ENCODE data around the gene PRKG1.
A peak's percentile ranks its signal among the peaks of the same experiment; 100 is the strongest.
"Not testable (repeated sequence)": the region's sequence is repeated elsewhere in the genome, so short reads cannot be mapped to it uniquely, and the experiment has no call there.

Gene PRKG1

GRCh38 chr10:51117053-51117660, 42.9 kb downstream of the PRKG1 start:
- no peak for DNase-seq (ENCODE audit: low read depth)

DNA sequence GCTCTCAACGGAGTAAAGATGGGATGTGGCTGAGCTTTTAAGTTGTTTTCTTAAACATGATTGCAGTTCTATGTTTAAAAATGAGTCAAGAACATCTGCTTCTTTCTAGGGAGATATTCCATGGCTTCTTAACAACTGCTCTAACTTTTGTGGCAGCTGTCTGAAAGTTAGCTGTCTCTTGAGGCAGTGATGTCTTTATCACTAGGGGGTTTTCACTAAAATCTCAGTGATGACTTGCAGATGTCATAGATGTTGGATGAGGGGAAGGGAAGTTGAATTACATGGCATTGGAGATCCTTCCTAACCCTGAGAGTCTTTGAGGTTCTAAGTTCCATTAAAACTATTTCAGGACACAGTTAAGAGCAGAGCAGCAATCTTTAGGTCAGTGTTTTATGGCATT, 43.5 kb downstream of the PRKG1 start:
- no peak for DNase-seq (ENCODE audit: low read depth)

DNA sequence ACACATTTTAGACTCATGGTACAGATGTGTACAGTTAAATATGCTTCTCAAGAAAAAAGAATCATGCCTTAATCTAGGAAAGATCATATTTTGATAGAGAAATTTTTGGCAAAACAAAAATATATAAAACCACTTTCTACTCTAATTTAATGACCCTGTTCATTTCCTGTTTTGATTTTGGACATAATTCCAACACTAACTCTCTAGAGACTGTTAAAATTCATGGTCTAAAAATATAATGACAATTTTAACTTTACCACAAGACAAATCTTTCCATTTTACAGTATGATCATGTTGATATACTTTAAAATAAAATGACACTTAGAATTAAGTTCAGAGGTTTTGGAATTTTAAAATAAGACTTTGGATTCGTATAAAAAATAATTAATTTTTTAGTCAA, 45.2 kb downstream of the PRKG1 start:
- DNase-seq (ENCODE audit: low read depth), result no peak

- no peak for DNase-seq (ENCODE audit: low read depth)
These were observed 47.6 kb downstream of the PRKG1 start for GRCh38 chr10:51121861-51122260.

- DNase-seq (ENCODE audit: low read depth), result no peak
These were observed 50.6 kb downstream of the PRKG1 start for GRCh38 chr10:51124852-51125251.

DNA sequence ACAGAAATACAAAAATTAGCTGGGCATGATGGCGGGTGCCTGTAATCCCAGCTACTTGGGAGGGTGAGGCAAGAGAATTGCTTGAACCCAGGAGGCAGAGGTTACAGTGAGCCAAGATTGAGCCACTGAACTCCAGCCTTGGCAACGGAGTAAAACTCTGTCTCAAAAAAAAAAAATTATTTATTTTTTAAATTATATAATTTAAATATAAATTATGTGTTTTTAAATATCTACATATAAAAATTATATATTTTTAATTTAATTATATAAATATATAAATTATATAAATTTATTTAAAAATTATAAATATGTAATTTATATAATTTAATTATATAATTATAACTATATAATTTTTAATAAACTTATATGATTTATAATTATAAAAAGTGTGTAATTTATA, 51.2 kb downstream of the PRKG1 start:
- DNase-seq (ENCODE audit: low read depth), result no peak

DNA sequence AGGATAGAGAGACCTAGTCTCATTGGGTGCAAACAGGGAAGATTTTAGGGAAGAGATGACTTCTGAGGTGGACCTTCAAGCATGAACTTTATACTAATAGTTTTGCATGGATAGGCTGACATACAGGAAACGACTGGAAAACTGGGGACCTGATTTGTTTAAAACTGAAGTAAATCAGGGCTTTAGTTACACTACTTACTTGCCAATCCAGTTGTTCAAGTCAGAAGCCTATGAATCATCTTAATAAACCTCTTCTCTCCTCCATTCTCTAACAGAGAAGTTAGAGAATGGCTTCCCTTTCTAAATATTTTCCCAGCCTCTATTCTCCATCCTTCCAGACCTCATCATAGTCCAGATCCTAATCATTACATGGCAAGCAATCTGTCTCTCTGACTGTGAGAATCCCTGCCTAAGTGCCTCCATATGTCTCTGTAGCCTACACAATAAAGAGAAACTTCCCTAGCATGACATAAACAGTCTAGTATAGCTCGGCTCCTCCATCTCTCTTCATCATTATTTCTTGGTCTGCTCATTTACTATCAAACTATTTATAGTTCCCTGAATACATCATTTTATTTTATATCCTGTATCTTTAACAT, 55.8 kb downstream of the PRKG1 start:
- DNase-seq (ENCODE audit: low read depth), result no peak

GRCh38 chr10:51137756-51138529, 63.7 kb downstream of the PRKG1 start:
- DNase-seq (ENCODE audit: low read depth), result peak; percentile 34

DNA sequence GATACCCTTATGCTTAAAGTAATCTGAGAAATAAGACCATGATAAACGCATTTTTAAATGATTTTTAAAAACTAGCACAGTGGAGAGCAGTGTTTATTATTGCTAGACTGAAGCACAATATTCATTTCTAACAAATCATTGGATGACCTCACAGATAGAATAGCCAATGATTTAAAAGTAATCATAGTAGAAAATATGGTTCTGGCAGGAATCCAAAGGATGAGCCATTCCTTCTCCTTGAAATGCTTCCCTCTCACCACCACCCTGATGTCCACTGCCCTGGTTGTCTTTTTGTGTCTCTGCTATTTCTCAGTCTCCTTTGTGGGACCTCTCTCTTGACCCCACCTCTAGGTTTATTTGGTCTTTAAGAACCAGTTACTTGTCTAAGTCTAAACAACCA, 64.9 kb downstream of the PRKG1 start:
- peak; percentile 7 for DNase-seq (ENCODE audit: low read depth)

DNA sequence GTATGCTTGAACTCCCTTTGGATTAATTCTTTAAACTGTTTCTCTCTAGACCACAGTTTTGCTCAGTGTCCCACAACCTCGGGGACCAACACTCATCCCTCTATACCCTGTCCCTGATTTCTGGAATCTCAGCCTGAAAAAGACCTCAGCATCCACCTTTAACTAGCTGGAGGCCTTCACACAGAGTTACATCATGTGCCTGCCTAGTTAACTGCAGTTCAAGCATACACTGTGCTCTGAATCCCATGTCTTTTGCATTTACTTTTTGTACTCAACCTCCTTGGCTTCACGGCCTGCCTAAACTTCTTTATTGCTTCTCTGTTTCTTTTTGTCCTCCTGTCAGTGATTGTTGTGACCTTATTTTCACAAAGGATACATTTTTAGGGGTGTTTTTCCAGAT, 66.7 kb downstream of the PRKG1 start:
- DNase-seq (ENCODE audit: low read depth), result no peak

DNA sequence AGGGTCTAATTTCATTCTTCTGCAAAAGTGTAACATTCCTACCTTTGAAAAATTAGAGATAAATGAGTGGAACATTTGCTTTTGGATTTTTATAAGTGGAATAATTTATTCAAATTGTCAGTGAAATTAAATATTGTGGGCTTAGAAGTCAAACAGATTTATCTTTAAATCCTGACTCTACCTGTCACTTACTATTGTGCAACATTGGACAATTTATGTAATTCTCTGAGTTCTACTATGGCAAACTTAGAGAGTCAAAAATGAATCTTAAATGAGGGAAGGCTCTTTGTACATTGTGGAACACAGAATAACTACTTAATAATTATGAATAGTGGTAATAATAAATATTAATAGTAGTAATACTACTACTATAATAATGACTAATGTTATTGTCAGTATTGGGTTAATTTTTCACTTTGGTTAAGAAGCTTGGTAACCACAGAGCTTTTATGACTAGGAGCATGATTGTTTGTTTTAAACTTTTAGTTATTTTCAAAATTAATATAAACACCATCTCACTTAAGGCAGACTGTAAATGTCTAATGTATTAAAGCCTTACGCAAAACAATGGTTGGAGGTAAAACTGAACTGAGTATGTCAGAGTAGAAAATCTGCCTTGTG, 70.0 kb downstream of the PRKG1 start:
- no peak for DNase-seq (ENCODE audit: low read depth)

DNA sequence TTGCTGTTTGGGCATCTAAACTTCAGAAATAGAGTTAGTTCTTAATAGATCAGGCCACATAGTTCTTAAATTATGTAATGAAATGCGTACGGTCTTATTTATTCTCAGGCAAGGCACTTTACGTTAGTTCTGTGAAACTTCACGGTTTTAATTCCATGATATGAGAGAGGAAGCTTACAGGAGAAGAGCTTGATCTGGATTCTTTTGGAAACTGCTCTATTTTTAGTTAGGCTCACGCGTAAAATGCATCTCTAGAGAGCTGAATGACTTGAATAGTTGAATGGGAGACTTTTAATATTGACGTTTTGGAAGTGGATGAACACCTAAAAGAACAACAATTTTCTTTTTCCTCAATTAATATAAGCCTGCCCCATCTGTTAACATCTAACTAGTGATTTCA, 71.1 kb downstream of the PRKG1 start:
- no peak for DNase-seq (ENCODE audit: low read depth)

DNA sequence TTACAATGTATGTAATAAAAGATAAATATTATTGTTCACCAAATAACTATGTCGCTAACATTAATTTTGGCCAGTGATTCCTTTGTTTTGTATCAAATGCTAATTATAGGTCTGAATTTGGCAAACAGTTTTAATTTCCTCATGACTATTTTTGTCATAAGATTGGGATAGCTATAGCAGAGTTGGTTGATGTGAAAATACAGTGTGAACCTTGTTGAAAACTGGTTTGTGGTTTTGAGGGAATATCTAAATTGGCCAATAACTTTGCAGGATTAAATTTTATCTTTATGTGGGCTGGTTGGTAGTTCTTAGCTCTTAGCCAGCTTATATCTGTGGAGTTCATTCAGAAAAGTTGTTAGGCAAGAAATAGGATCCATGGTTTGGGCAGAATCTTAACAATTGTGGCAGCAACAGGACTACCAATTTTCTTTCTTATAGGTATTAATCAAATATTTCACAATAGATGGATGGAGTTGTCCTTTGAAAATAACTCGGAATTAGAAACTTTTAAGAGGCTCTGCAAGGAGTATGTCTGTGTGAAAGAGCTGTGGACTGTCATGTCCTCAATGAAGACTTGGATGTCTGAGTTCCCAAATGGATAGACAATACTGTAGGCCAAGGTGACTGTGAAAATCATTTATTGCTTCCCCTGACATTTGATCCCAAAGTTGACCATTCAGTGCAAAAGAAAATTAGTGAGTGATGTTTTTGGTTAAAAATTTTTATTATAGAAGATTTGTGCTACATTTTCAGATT, 73.5 kb downstream of the PRKG1 start:
- no peak for DNase-seq (ENCODE audit: low read depth)

GRCh38 chr10:51156926-51157325, 82.6 kb downstream of the PRKG1 start:
- peak; percentile 31 for DNase-seq (ENCODE audit: low read depth)

GRCh38 chr10:51158832-51159231, 84.5 kb downstream of the PRKG1 start:
- DNase-seq (ENCODE audit: low read depth), result no peak

- DNase-seq (ENCODE audit: low read depth), result peak; percentile 15
These were observed 85.6 kb downstream of the PRKG1 start for GRCh38 chr10:51159841-51160240.

DNA sequence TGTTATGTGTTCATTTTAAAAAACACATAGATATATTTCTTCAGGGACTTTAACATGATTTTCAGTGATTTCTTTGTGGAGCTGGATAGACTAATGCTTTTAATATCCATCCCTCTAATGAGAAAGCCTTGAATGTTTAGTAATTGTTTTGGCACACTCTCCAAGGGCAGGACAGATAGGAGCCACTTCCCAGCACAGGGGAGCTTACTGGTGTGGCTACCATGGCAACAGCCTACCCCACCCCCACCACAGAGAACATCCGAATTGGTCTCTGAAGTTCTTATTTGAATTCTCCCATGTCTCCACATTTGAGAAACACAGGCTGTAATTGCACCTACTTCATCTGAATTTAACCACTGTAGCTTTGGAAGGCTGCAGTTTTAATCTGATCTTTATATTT, 87.7 kb downstream of the PRKG1 start:
- peak; percentile 12 for DNase-seq (ENCODE audit: low read depth)

DNA sequence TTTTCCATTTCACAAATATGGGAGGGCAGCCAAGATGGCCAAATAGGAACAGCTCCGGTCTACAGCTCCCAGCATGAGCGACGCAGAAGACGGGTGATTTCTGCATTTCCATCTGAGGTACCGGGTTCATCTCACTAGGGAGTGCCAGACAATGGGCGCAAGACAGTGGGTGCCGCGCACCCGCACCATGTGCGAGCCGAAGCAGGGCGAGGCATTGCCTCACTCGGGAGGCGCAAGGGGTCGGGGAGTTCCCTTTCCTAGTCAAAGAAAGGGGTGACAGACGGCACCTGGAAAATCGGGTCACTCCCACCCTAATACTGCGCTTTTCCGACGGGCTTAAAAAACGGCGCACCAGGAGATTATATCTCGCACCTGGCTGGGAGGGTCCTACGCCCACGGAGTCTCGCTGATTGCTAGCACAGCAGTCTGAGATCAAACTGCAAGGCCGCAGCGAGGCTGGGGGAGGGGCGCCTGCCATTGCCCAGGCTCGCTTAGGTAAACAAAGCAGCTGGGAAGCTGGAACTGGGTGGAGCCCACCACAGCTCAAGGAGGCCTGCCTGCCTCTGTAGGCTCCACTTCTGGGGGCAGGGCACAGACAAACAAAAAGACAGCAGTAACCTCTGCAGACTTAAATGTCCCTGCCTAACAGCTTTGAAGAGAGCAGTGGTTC, 89.2 kb downstream of the PRKG1 start:
- DNase-seq (ENCODE audit: low read depth), result not testable (repeated sequence)

- DNase-seq (ENCODE audit: low read depth), result no peak
These were observed 94.0 kb downstream of the PRKG1 start for GRCh38 chr10:51168086-51168815.

- DNase-seq (ENCODE audit: low read depth), result no peak
These were observed 94.8 kb downstream of the PRKG1 start for GRCh38 chr10:51169111-51169510.
